HK-2 (cell line): ENCODE results near the gene DUSP22.

Source experiments
- DNase-seq: peaks from one replicate; pipeline ENCODE4 v3.0.0-alpha.2; 2018; ENCODE audit not compliant: unreplicated experiment

Gene DUSP22

GRCh38 chr6:308768-309167, 16.5 kb downstream of the DUSP22 start:
- no peak for DNase-seq

- DNase-seq, result no peak
Measured at GRCh38 chr6:309947-310346, 17.7 kb downstream of the DUSP22 start.

GRCh38 chr6:310671-311070, 18.4 kb downstream of the DUSP22 start:
- no peak for DNase-seq

GRCh38 chr6:311679-312220, 19.5 kb downstream of the DUSP22 start:
- DNase-seq, result no peak

- DNase-seq, result no peak
Measured at GRCh38 chr6:313087-313486, 20.8 kb downstream of the DUSP22 start.

- DNase-seq, result no peak
Measured at GRCh38 chr6:313917-314316, 21.6 kb downstream of the DUSP22 start.

GRCh38 chr6:314377-314776, 22.1 kb downstream of the DUSP22 start:
- DNase-seq, result no peak

GRCh38 chr6:315226-315625, 22.9 kb downstream of the DUSP22 start:
- DNase-seq, result no peak

GRCh38 chr6:315921-316752, 23.9 kb downstream of the DUSP22 start:
- DNase-seq, result no peak

- DNase-seq, result no peak
Measured at GRCh38 chr6:316753-317038, 24.4 kb downstream of the DUSP22 start.

- DNase-seq, result no peak
Measured at GRCh38 chr6:317060-317447, 24.8 kb downstream of the DUSP22 start.

- DNase-seq, result no peak
Measured at GRCh38 chr6:317448-318144, 25.3 kb downstream of the DUSP22 start.

- DNase-seq, result no peak
Measured at GRCh38 chr6:318243-318890, 26.1 kb downstream of the DUSP22 start.

- no peak for DNase-seq
Measured at GRCh38 chr6:319177-320131, 27.2 kb downstream of the DUSP22 start.

- no peak for DNase-seq
Measured at GRCh38 chr6:320351-321157, 28.3 kb downstream of the DUSP22 start.

- DNase-seq, result no peak
Measured at GRCh38 chr6:321158-321438, 28.8 kb downstream of the DUSP22 start.

GRCh38 chr6:321536-322258, 29.4 kb downstream of the DUSP22 start:
- DNase-seq, result no peak

GRCh38 chr6:322259-322930, 30.1 kb downstream of the DUSP22 start:
- DNase-seq, result no peak

- no peak for DNase-seq
Measured at GRCh38 chr6:322940-323729, 30.8 kb downstream of the DUSP22 start.
